GM23248 (cell line): ENCODE results near the gene SEL1L3. TPM values are rescaled to one million over a fixed set of nuclear protein-coding genes. Genes with fewer than 3 reads are reported as not detected.
A peak's percentile ranks its signal among the peaks of the same experiment; 100 is the strongest.

ENCODE experiments used
- DNase-seq: peaks from one replicate; pipeline ENCODE4 v3.0.0-alpha.2; 2015
- H2AFZ ChIP-seq: fragments of 200-600 bp; sonication (generic); 2 replicates; pipeline ENCODE4 v1.6.1; 2016; ENCODE audit warnings: antibody characterized with exemption
- H3F3A ChIP-seq: fragments of 200-600 bp; sonication (generic); 2 replicates; pipeline ENCODE4 v1.6.1; 2016; ENCODE audit warnings: mild to moderate bottlenecking, antibody characterized with exemption, mixed run types; ENCODE audit not compliant: insufficient read depth
- H3K27ac ChIP-seq: fragments of 200-600 bp; sonication (generic); 2 replicates; pipeline ENCODE4 v1.5.1; 2016; ENCODE audit warnings: mild to moderate bottlenecking
- H3K27me3 ChIP-seq: fragments of 200-600 bp; sonication (generic); replicated peaks from 2 replicates; pipeline ENCODE4 v1.6.1; 2016; ENCODE audit warnings: mild to moderate bottlenecking; ENCODE audit not compliant: insufficient read depth
- H3K36me3 ChIP-seq: fragments of 200-600 bp; sonication (generic); 2 replicates; pipeline ENCODE4 v1.6.1; 2016; ENCODE audit warnings: low read depth, mild to moderate bottlenecking
- H3K4me1 ChIP-seq: fragments of 200-600 bp; sonication (generic); 2 replicates; pipeline ENCODE4 v1.6.1; 2016; ENCODE audit warnings: mild to moderate bottlenecking; ENCODE audit not compliant: insufficient read depth
- H3K4me2 ChIP-seq: fragments of 200-600 bp; sonication (generic); one replicate; pipeline ENCODE4 v1.6.1; 2016; ENCODE audit warnings: mild to moderate bottlenecking; ENCODE audit not compliant: unreplicated experiment
- H3K4me3 ChIP-seq: fragments of 200-600 bp; sonication (generic); 2 replicates; pipeline ENCODE4 v1.5.1; 2016; ENCODE audit warnings: mild to moderate bottlenecking
- H3K79me2 ChIP-seq: fragments of 200-600 bp; sonication (generic); 2 replicates; pipeline ENCODE4 v1.6.1; 2016; ENCODE audit warnings: mild to moderate bottlenecking; ENCODE audit not compliant: insufficient read depth
- H3K9ac ChIP-seq: fragments of 200-600 bp; sonication (generic); 2 replicates; pipeline ENCODE4 v1.6.1; 2016; ENCODE audit warnings: mild to moderate bottlenecking
- H3K9me2 ChIP-seq: fragments of 200-600 bp; sonication (generic); 2 replicates; pipeline ENCODE4 v1.6.1; 2016; ENCODE audit warnings: mixed run types, mild to moderate bottlenecking, moderate library complexity; ENCODE audit not compliant: insufficient read depth
- H3K9me3 ChIP-seq: fragments of 200-600 bp; sonication (generic); one replicate; pipeline ENCODE4 v1.6.1; 2017; ENCODE audit warnings: low read depth
- H4K20me1 ChIP-seq: fragments of 200-600 bp; sonication (generic); 2 replicates; pipeline ENCODE4 v1.6.0; 2016; ENCODE audit not compliant: insufficient read depth
- EZH2 ChIP-seq: fragments of 200-600 bp; sonication (generic); IDR thresholded peaks from 2 replicates; pipeline ENCODE4 v1.6.1; 2018; ENCODE audit warnings: antibody characterized with exemption, mild to moderate bottlenecking; ENCODE audit not compliant: insufficient read depth, poor library complexity, severe bottlenecking
- EZH2phosphoT487 ChIP-seq: fragments of 200-600 bp; sonication (generic); IDR thresholded peaks from 2 replicates; pipeline ENCODE4 v1.6.1; 2018; ENCODE audit warnings: antibody characterized with exemption, moderate library complexity, mild to moderate bottlenecking, low read depth; ENCODE audit not compliant: insufficient read depth
- WGBS, 2 experiments: methylation state at CpG; one replicate each; pipeline ENCODE4 v1.1.6; 2015 to 2017; ENCODE audit warnings: low lambda C conversion rate in 2 of 2, low coverage in 1 of 2; ENCODE audit errors: missing lambda C conversion rate in 2 of 2; 5-methylcytosine and 5-hydroxymethylcytosine counted together
- in situ Hi-C: fragments of 300-500 bp; cut with MboI; formaldehyde crosslinking; loops from 2 replicates; pipeline ENCODE4 v1.15.0; 2020
- polyA plus RNA-seq: library from polyadenylated mRNA; unstranded; fragments of >200 nt; fragmentation: Nextera tagmentation; extraction: Ambion mirVana; gene quantifications from 2 replicates; pipeline ENCODE4 v1.2.1, GENCODE V29; 2016
- total RNA-seq: library from RNA; depleted of rRNA; stranded (reverse); fragments of >200 nt; shearing (Covaris generic); gene quantifications from 2 replicates; pipeline ENCODE4 v1.2.3, GENCODE V29; 2014

The SEL1L3 gene
- total and polyA plus RNA-seq, 2 experiments from 2014 or later: 23.1 to 62.8 TPM

GRCh38 chr4:25773358-25773757, 89.4 kb downstream of the SEL1L3 start:
- Histone ChIP-seq H4K20me1 (no peaks in the 10 kb centered on the region), H3K4me3 (no peak overlapping the region), H3K79me2 (no peaks in the 10 kb centered on the region), H3K36me3 (no peaks in the 10 kb centered on the region; the same call in 1 of the 2 replicates), H3K9me2 (no peaks in the 10 kb centered on the region), H2AFZ (no peak overlapping the region), H3K27ac (no peak overlapping the region), H3K4me2 (no peak overlapping the region), H3K27me3 (no peaks in the 10 kb centered on the region), H3K9ac (no peak overlapping the region), H3F3A (no peaks in the 10 kb centered on the region; the same call in 1 of the 2 replicates), H3K9me3 (no peaks in the 10 kb centered on the region), H3K4me1 (peaks cover 15% of the 10 kb centered on the region)
- TF ChIP-seq EZH2phosphoT487 (no peak), EZH2 (no peak)
- in situ Hi-C loops: no loop called here
- WGBS, 2 experiments: 93 to 94% methylated on average over 4 of the region's 4 CpGs
- no peak for DNase-seq

GRCh38 chr4:25771672-25772071, 91.1 kb downstream of the SEL1L3 start:
- in situ Hi-C loops: no loop called here

GRCh38 chr4:25770847-25771246, 91.9 kb downstream of the SEL1L3 start:
- no peaks in the 10 kb centered on the region for H3K9me3 ChIP-seq
- 0 out of 2 replicates have a peak, but pooled peaks cover 4% of the 10 kb centered on the region for H3K36me3 ChIP-seq
- H2AFZ ChIP-seq: no peak overlapping the region
- no peak for TF ChIP-seq EZH2phosphoT487
- no peak for TF ChIP-seq EZH2
- no peaks in the 10 kb centered on the region; the same call in 1 of the 2 replicates for H3F3A ChIP-seq
- H3K79me2 ChIP-seq: no peaks in the 10 kb centered on the region
- H3K4me3 ChIP-seq: no peak overlapping the region
- H4K20me1 ChIP-seq: no peaks in the 10 kb centered on the region
- H3K4me1 ChIP-seq: peaks cover 15% of the 10 kb centered on the region
- H3K9ac ChIP-seq: no peak overlapping the region
- no peak overlapping the region for H3K27ac ChIP-seq
- no peaks in the 10 kb centered on the region for H3K9me2 ChIP-seq
- H3K27me3 ChIP-seq: no peaks in the 10 kb centered on the region
- 63 to 69% methylated on average over 1 of the region's 1 CpG for WGBS, 2 experiments
- no peak overlapping the region for H3K4me2 ChIP-seq
- in situ Hi-C loops: no loop called here
- DNase-seq: no peak

More at GRCh38 chr4:25771672-25772071, 91.1 kb downstream of the SEL1L3 start:
- Histone ChIP-seq H2AFZ (no peak overlapping the region), H3K36me3 (peaks cover 4% of the 10 kb centered on the region; the same call in 1 of the 2 replicates), H4K20me1 (no peaks in the 10 kb centered on the region), H3K4me2 (no peak overlapping the region), H3K9ac (no peak overlapping the region), H3K9me3 (no peaks in the 10 kb centered on the region), H3K9me2 (no peaks in the 10 kb centered on the region), H3K27ac (no peak overlapping the region), H3K27me3 (no peaks in the 10 kb centered on the region), H3K4me1 (peaks cover 15% of the 10 kb centered on the region), H3K4me3 (no peak overlapping the region), H3F3A (no peaks in the 10 kb centered on the region; the same call in 1 of the 2 replicates), H3K79me2 (no peaks in the 10 kb centered on the region)
- 95 to 97% methylated on average over 4 of the region's 4 CpGs for WGBS, 2 experiments
- no peak for DNase-seq
- no peak for TF ChIP-seq EZH2phosphoT487
- no peak for TF ChIP-seq EZH2

GRCh38 chr4:25769251-25769650, 93.5 kb downstream of the SEL1L3 start:
- H2AFZ ChIP-seq: no peak overlapping the region
- in situ Hi-C loops: loop anchor here (10.0 kb wide), 1 partner anchor 324 kb away; no protein-coding TSS in a partner anchor
- no peak overlapping the region for H3K4me2 ChIP-seq
- WGBS, 2 experiments: 24 to 30% methylated on average over 4 of the region's 4 CpGs
- no peaks in the 10 kb centered on the region for H3K9me2 ChIP-seq
- no peaks in the 10 kb centered on the region for H4K20me1 ChIP-seq
- H3K36me3 ChIP-seq: 0 out of 2 replicates have a peak, but pooled peaks cover 8% of the 10 kb centered on the region
- no peak overlapping the region for H3K9ac ChIP-seq
- peak; percentile 35 for DNase-seq
- H3K27me3 ChIP-seq: no peaks in the 10 kb centered on the region
- H3K9me3 ChIP-seq: no peaks in the 10 kb centered on the region
- TF ChIP-seq EZH2phosphoT487: no peak
- no peak for TF ChIP-seq EZH2
- H3K79me2 ChIP-seq: no peaks in the 10 kb centered on the region
- no peak overlapping the region for H3K27ac ChIP-seq
- no peaks in the 10 kb centered on the region for H3F3A ChIP-seq
- H3K4me3 ChIP-seq: no peak overlapping the region
- no peaks in the 10 kb centered on the region for H3K4me1 ChIP-seq
